HG03432 (cell line): ENCODE data around the gene HUWE1.

Experiments used
- ATAC-seq: cut with Tn5 transposase; IDR thresholded peaks from one replicate; pipeline ENCODE4 v1.9.1; 2021; ENCODE audit warnings: mild to moderate bottlenecking, moderate library complexity; ENCODE audit not compliant: unreplicated experiment

The HUWE1 gene

DNA sequence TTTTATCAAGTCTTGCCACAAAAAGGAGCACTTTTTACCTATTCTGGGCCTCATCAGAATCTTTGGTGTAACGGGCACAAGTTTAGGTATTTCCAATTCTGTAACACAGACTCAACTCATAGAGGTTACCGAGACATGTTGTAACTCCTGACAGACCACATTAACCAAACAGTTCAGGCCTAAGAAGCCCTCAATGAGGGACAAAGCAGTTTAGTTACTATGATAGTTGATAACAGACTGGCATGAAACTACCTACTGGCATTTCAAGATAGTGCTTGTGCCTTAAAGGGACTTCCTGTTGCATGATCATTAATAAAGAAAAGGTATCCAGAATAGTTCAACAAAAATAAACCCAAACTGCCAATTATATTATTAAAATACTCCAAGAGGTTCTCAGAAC lies 64.1 kb downstream of the HUWE1 start:
- ATAC-seq, result no peak

DNA sequence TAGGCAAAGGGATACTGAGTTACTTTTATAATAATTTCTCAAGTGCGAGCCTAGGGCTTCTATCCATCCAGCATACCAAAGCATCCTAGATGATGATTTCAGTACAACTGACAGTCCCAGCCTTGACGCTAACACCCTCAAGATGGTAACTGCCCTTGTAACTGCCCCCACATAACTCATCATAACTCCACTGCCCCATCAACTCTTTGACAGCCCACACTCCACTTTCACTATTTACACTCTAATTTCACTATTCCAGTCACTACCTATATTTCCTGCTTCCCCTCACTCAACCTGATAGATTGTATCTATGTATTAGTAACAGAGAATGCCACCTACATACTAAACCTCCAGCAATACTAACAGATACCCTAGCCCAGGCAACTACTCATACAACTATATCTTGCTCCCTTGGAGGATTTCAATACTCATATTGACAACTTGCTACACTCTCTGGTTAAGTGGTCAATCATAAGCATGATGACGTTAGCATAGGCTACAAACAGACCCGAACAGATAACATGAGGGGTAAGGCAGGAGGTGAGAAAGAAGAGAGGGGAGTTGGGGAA lies 65.0 kb downstream of the HUWE1 start:
- no peak for ATAC-seq

GRCh38 chrX:53616946-53617345 lies 69.6 kb downstream of the HUWE1 start:
- no peak for ATAC-seq

GRCh38 chrX:53606456-53606855 lies 80.1 kb downstream of the HUWE1 start:
- no peak for ATAC-seq

GRCh38 chrX:53605004-53605403 lies 81.5 kb downstream of the HUWE1 start:
- ATAC-seq, result no peak

GRCh38 chrX:53599781-53600396 lies 86.6 kb downstream of the HUWE1 start:
- no peak for ATAC-seq

DNA sequence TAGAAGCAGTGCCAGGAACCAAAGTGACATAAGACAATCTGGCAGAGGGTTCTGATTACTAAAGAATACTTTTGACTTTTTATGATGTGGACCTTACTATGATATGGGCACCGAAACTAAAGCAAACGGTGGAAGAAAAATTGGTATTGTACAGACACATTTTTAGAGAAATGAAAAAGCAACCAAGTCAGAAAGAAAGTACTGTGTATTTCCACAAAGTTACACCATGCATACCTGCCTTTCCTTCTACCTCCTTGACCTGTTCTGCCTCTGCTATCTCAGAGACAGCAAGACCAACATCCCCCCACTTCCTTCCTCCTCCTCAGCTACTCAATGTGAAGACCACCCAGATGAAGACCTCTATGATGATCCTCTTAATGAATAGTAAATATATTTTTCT lies 88.3 kb downstream of the HUWE1 start:
- ATAC-seq, result no peak

DNA sequence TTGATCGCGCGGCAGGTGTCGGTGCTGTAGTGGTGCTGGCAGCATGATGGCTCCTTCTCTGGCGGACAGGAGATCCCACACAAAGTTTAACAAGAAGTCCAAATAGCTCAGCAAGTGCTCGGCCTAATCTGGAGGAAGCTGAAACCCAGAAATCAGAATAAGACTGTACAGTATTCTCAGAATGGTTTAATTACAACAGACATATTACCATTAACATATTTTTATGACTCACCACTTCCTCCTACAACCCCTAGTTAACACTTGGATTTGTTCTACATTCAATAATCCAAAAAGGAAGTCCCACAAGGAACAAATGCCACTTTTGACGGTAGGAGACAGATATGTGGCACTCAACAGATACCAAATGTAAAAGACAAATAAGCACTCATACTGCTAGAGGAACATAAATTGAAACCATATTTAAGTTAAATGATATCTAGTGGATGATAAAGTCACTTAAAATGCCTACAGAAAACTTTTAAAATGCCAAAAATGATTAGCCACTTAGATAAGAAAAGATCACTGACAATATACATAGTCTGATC lies 91.2 kb downstream of the HUWE1 start:
- no peak for ATAC-seq

- no peak for ATAC-seq
These were observed 92.2 kb downstream of the HUWE1 start for GRCh38 chrX:53594354-53594753.

DNA sequence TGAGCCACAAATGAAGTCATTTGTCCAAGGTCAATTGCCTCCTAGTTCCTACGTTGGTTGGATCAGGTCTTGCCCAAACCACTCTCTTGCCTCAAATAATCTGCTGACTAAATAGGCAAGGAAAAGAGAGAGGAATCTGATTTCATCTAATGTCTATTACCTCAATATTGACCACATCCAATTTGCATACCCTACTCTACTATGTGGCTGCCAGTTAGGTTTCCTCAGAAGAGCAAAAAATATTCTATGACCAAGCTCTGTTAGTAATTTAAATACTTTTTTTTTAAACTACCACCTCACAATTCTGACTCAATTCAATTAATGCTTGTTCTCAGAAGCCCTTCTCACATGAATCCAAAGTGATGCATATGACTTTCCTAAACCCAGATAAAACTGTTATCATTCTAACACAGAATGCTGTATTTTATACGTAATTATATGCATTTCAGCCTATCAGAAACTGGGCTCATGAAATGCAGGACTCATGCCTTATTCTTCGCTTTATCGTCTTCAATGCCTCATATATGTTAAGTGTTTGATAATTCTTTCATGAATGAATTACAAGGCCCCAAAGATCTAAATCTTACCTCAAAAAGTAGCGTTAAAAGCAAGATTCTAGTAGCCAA lies 98.6 kb downstream of the HUWE1 start:
- no peak for ATAC-seq

DNA sequence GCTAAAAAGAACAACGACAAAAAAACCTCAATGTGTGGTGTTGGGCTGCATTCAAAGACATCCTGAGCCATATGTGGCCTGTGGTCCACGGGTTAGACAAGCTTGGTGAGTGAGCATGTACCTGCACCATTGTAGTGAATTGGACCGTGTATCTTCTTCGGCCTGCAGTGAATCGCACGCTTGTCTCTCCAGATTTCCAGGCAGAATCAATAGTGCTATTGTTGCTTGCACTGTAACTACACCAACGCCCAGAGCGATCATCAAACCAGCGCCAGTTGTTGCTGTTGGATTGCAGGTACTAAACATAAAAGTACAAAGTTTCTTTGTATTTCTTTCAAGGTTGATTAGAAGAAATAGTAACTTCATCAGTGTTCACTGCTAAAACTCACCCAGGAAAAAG lies 101.6 kb downstream of the HUWE1 start:
- ATAC-seq, result no peak

GRCh38 chrX:53583571-53583970 lies 102.9 kb downstream of the HUWE1 start:
- no peak for ATAC-seq

- ATAC-seq, result no peak
These were observed 105.6 kb downstream of the HUWE1 start for GRCh38 chrX:53580742-53581504.

DNA sequence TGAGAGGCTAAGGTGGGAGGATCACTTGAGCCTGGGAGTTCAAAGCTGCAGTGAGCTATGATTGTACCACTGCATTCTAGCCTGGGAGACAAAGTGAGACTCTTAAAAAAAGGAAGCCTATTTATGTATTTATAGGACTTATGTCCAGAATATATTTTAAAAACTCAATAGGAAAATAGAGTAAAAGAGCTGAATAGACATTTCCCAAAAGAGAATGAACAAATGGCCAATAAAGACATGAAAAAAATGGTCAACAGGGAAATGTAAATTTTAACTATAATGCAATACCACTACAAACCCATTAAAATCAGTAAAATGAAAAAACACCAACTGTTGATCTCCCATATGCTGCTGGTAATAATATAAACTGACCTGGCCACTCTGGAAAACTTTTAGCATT lies 115.0 kb downstream of the HUWE1 start:
- no peak for ATAC-seq

GRCh38 chrX:53563324-53563723 lies 123.2 kb downstream of the HUWE1 start:
- ATAC-seq, result no peak

- no peak for ATAC-seq
These were observed 124.6 kb downstream of the HUWE1 start for GRCh38 chrX:53561912-53562311.

- no peak for ATAC-seq
These were observed 127.9 kb downstream of the HUWE1 start for GRCh38 chrX:53558646-53559045.

GRCh38 chrX:53556868-53557267 lies 129.7 kb downstream of the HUWE1 start:
- no peak for ATAC-seq

- ATAC-seq, result no peak
These were observed 135.6 kb downstream of the HUWE1 start for GRCh38 chrX:53550756-53551463.

DNA sequence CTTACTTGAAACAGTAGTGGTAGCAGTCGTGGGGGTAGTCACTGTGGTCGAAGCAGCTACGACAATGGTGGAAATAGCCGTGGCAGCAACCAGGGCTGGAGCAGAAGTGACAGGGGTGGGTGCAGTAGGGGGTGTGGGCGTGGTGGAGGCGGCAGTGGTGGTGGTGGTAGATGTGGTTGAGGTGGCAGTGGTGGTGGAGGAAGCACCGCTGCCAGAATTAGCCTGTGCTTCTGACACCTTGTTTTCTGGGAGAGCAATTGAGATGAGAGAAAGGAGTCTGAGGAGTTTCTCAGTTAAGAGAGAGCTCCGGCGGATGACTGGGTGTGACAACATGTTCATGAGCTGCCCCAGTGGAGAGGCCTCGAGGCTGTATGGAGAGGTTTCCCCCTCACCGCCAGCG lies 138.9 kb downstream of the HUWE1 start:
- no peak for ATAC-seq

DNA sequence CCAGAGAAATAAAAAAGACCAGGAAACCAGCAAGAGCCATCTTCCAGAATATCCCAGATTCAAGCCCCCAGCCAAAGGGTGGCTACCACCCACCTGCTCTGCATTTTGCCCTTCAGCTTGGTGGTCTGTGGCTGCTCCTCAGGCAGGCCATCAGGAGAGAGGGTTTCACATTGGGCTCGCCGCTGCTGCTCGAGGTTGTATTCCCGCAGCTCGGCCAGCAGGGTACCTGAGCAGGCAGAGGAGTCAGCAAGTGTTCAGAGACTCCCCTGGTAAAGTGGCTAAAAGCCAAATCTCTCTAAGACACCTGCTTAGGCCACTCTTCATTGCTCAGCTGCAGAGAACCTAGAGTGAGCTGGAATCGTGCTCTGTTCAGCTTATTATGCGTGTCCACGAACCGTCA lies 141.6 kb downstream of the HUWE1 start:
- ATAC-seq, result no peak
